ENCODE measurements around the gene COBL.
A peak's percentile ranks its signal among the peaks of the same experiment; 100 is the strongest.
"Not testable (repeated sequence)": the region's sequence is repeated elsewhere in the genome, so short reads cannot be mapped to it uniquely, and the experiment has no call there.

Gene COBL

GRCh38 chr7:51227861-51228260, 88.7 kb downstream of the COBL start:
- DNase-seq: no peak

- no peak for DNase-seq
Observed at GRCh38 chr7:51226916-51227535, 89.6 kb downstream of the COBL start.

- no peak for DNase-seq
Observed at GRCh38 chr7:51226063-51226755, 90.4 kb downstream of the COBL start.

- no peak for DNase-seq
Observed at GRCh38 chr7:51224811-51225595, 91.6 kb downstream of the COBL start.

GRCh38 chr7:51223505-51223904, 93.1 kb downstream of the COBL start:
- DNase-seq: no peak

GRCh38 chr7:51222916-51223315, 93.7 kb downstream of the COBL start:
- no peak for DNase-seq

GRCh38 chr7:51220226-51220625, 96.4 kb downstream of the COBL start:
- DNase-seq: no peak

- DNase-seq: no peak
Observed at GRCh38 chr7:51219261-51219988, 97.2 kb downstream of the COBL start.

GRCh38 chr7:51217804-51218203, 98.8 kb downstream of the COBL start:
- DNase-seq: no peak

- no peak for DNase-seq
Observed at GRCh38 chr7:51214098-51214497, 102.5 kb downstream of the COBL start.

GRCh38 chr7:51213618-51214017, 103.0 kb downstream of the COBL start:
- no peak for DNase-seq

- DNase-seq: no peak
Observed at GRCh38 chr7:51210766-51211165, 105.8 kb downstream of the COBL start.

- no peak for DNase-seq
Observed at GRCh38 chr7:51209426-51209825, 107.2 kb downstream of the COBL start.

- not testable (repeated sequence) for DNase-seq
Observed at GRCh38 chr7:51208125-51208524, 108.5 kb downstream of the COBL start.

- no peak for DNase-seq
Observed at GRCh38 chr7:51198654-51199053, 118.0 kb downstream of the COBL start.

- DNase-seq: no peak
Observed at GRCh38 chr7:51190969-51191368, 125.6 kb downstream of the COBL start.

GRCh38 chr7:51189777-51190176, 126.8 kb downstream of the COBL start:
- no peak for DNase-seq

- no peak for DNase-seq
Observed at GRCh38 chr7:51188987-51189386, 127.6 kb downstream of the COBL start.

GRCh38 chr7:51187941-51188340, 128.7 kb downstream of the COBL start:
- DNase-seq: peak; percentile 80

GRCh38 chr7:51186531-51186930, 130.1 kb downstream of the COBL start:
- DNase-seq: no peak

GRCh38 chr7:51182636-51183166, 133.9 kb downstream of the COBL start:
- peak; percentile 27 for DNase-seq

- DNase-seq: no peak
Observed at GRCh38 chr7:51180092-51180491, 136.5 kb downstream of the COBL start.

- no peak for DNase-seq
Observed at GRCh38 chr7:51175992-51176388, 140.6 kb downstream of the COBL start.
